ENCODE measurements around the gene LRRC36.

LRRC36 gene

DNA sequence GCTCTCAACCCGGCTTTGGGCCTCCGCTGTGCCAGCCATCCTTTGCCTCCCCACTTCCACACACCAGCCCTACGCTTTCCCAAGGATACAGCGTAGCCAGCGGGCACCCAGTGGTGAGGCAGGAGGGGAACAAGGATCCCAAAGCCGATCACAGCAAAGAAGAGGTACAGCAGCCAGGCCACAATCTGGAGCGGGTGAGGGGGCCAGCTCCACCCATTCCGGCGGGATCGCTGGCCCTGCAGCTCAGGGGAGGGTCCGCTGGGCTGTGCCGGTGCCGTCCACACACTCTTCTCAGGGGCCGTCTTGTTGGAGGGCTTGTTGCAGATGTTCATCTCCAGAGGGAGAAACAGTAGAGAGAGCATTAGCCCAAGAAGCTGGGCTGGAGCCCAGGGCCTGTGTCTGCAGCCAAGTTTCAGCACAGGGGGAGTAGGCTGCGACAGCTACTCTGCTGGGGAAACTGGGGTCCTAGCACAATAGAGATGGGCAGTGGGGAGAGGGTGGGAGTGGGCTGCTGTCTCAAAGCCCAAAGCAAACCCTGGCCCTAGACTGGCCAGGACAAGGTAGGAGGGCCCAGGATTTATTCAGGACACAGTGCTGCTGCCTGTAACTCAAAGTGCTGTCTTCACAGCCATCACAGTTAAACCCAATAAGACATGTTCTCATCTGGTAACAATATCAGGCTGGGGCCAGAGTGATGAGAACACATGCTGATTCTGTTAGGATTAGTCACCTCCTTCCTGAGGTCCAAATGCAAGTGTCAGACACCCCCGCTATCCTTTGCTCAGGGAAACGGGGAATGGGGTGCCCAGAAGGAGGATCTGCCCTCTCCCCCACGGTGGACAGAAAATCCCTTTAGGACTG, 79.7 kb downstream of the LRRC36 start:
- no peaks in the 10 kb centered on the region for H3K36me3 ChIP-seq (ENCODE audit: control insufficient read depth in 2 of 2, insufficient read depth in 1 of 2, low read length in 2 of 2)
- H3K4me1 ChIP-seq (ENCODE audit: control insufficient read depth, insufficient read depth, low read length), result no peaks in the 10 kb centered on the region
- no peaks in the 10 kb centered on the region for H3K9me3 ChIP-seq (ENCODE audit: control insufficient read depth, insufficient read depth, low read depth, low read length)
- H3K4me3 ChIP-seq (ENCODE audit: low read depth, low read length), result no peak overlapping the region
- ChIA-PET CTCF (interaction anchor here (0.6 to 1.0 kb wide), 3 partner anchors 10 to 121 kb away, joined by 3 read pairs; no protein-coding TSS in a partner anchor), POLR2A (no interaction called here)
- no peak overlapping the region for H3K27ac ChIP-seq (ENCODE audit: extremely low read depth, low read depth, low read length)
- TF ChIP-seq GLI2 (tag by site-specific recombination; IDR thresholded peaks at IDR 0.05; ENCODE audit: borderline replicate concordance, low read depth) (no peak), ZNF837 (tag by site-specific recombination; IDR thresholded peaks at IDR 0.05) (no peak), ZNF366 (tag by site-specific recombination; conservative IDR thresholded peaks at IDR 0.05) (0 out of 2 replicates have a peak, but pooled peaks have one; percentile 11), ZNF335 (tag by site-specific recombination; conservative IDR thresholded peaks at IDR 0.05) (peak; percentile 33; the same call in 1 of the 2 replicates), ZIC2 (tag by site-specific recombination; IDR thresholded peaks at IDR 0.05) (peak; percentile 10; the same call in 1 of the 2 replicates)
- TF ChIP-seq, protein P1, sequence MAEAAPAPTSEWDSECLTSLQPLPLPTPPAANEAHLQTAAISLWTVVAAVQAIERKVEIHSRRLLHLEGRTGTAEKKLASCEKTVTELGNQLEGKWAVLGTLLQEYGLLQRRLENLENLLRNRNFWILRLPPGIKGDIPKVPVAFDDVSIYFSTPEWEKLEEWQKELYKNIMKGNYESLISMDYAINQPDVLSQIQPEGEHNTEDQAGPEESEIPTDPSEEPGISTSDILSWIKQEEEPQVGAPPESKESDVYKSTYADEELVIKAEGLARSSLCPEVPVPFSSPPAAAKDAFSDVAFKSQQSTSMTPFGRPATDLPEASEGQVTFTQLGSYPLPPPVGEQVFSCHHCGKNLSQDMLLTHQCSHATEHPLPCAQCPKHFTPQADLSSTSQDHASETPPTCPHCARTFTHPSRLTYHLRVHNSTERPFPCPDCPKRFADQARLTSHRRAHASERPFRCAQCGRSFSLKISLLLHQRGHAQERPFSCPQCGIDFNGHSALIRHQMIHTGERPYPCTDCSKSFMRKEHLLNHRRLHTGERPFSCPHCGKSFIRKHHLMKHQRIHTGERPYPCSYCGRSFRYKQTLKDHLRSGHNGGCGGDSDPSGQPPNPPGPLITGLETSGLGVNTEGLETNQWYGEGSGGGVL (tag by site-specific recombination; IDR thresholded peaks at IDR 0.05), result no peak
- TF ChIP-seq, protein P2, sequence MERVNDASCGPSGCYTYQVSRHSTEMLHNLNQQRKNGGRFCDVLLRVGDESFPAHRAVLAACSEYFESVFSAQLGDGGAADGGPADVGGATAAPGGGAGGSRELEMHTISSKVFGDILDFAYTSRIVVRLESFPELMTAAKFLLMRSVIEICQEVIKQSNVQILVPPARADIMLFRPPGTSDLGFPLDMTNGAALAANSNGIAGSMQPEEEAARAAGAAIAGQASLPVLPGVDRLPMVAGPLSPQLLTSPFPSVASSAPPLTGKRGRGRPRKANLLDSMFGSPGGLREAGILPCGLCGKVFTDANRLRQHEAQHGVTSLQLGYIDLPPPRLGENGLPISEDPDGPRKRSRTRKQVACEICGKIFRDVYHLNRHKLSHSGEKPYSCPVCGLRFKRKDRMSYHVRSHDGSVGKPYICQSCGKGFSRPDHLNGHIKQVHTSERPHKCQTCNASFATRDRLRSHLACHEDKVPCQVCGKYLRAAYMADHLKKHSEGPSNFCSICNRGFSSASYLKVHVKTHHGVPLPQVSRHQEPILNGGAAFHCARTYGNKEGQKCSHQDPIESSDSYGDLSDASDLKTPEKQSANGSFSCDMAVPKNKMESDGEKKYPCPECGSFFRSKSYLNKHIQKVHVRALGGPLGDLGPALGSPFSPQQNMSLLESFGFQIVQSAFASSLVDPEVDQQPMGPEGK (tag by site-specific recombination; IDR thresholded peaks at IDR 0.05), result peak; percentile 20; the same call in 1 of the 2 replicates

DNA sequence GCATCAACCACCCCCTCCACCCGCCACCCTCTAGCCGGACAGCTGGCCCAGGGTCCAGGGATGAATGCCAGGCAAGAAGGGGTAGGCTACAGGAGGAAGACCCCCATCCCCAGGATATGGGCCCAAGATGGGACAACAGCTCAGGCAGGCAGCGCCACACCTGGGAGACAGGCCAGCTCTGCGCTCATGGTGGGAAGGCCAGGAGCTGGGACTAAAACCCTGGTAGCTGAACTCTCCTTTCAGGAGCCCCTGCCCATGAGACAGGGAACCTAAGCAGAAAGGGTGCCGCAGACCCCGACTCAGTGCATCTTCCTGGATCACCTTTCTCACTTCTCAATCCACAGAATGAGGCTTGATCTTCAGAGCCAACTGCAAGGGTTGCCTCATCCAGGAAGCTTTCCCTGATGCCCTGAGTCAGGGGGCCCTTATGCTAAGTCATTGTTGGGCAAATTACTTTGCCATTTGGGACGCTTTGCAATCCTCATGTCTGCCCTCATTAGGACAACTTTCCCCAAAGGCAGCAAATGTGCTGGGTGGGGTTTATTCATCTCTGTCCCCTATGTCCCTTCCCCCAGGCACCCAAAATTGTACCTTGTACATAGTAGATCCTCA, 80.7 kb downstream of the LRRC36 start:
- H3K4me3 ChIP-seq (ENCODE audit: low read depth, low read length), result no peak overlapping the region
- no peaks in the 10 kb centered on the region for H3K36me3 ChIP-seq (ENCODE audit: control insufficient read depth in 2 of 2, insufficient read depth in 1 of 2, low read length in 2 of 2)
- TF ChIP-seq ZNF664 (tag by site-specific recombination; IDR thresholded peaks at IDR 0.05) (peak; percentile 17; the same call in 1 of the 2 replicates), ZNF223 (tag by site-specific recombination; IDR thresholded peaks at IDR 0.05) (no peak)
- TF ChIP-seq, protein P3, sequence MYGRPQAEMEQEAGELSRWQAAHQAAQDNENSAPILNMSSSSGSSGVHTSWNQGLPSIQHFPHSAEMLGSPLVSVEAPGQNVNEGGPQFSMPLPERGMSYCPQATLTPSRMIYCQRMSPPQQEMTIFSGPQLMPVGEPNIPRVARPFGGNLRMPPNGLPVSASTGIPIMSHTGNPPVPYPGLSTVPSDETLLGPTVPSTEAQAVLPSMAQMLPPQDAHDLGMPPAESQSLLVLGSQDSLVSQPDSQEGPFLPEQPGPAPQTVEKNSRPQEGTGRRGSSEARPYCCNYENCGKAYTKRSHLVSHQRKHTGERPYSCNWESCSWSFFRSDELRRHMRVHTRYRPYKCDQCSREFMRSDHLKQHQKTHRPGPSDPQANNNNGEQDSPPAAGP (tag by site-specific recombination; IDR thresholded peaks at IDR 0.05), result no peak
- CTCF ChIA-PET, result interaction anchor here (0.6 to 1.1 kb wide), 3 partner anchors 9 to 49 kb away, joined by 3 to 7 read pairs (median 3); partner anchors contain the start of gene ZDHHC1
- no peaks in the 10 kb centered on the region for H3K9me3 ChIP-seq (ENCODE audit: control insufficient read depth, insufficient read depth, low read depth, low read length)
- POLR2A ChIA-PET, result no interaction called here
- H3K27ac ChIP-seq (ENCODE audit: extremely low read depth, low read depth, low read length), result no peak overlapping the region
- no peaks in the 10 kb centered on the region for H3K4me1 ChIP-seq (ENCODE audit: control insufficient read depth, insufficient read depth, low read length)

DNA sequence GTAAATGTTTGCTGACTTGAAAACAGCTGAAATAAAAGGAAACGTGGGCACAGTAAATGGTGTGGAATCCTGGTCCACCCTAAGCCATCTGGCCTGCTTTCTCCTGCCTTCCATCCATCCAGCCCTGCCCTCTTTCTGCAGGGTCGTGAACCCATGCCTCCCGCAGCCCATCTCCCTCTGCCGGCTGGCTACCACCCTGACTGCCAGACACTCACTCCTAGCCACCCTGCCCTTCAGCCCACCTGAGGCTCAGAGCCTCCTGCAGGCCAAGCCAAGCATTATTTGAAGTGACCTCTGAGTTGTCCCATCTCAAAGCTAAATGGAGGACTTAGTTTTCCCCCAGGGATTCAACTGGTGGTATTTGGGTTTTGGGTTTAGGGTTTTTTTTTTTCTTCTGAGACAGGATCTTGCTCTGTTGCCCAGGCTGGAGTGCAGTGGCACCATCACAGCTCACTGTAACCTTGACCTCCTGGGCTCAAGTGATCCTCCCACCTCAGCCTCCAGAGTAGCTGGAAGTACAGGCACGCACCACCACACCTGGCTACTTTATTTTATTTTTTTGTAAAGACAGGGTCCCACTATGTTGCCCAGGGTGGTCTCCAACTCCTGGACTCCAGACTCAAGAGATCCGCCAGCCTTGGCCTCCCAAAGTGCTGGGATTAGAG, 81.3 kb downstream of the LRRC36 start:
- Histone ChIP-seq H3K27ac (ENCODE audit: extremely low read depth, low read depth, low read length) (no peak overlapping the region), H3K4me3 (ENCODE audit: low read depth, low read length) (no peak overlapping the region), H3K4me1 (ENCODE audit: control insufficient read depth, insufficient read depth, low read length) (no peaks in the 10 kb centered on the region), H3K9me3 (ENCODE audit: control insufficient read depth, insufficient read depth, low read depth, low read length) (no peaks in the 10 kb centered on the region), H3K36me3 (ENCODE audit: control insufficient read depth in 2 of 2, insufficient read depth in 1 of 2, low read length in 2 of 2) (no peaks in the 10 kb centered on the region)
- POLR2A ChIA-PET, result no interaction called here
- no peak for TF ChIP-seq ZNF174 (tag by site-specific recombination; IDR thresholded peaks at IDR 0.05)
- TF ChIP-seq, protein P4, sequence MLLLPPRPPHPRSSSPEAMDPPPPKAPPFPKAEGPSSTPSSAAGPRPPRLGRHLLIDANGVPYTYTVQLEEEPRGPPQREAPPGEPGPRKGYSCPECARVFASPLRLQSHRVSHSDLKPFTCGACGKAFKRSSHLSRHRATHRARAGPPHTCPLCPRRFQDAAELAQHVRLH (tag by site-specific recombination; IDR thresholded peaks at IDR 0.05), result no peak
- TF ChIP-seq ZNF121 (tag by site-specific recombination; IDR thresholded peaks at IDR 0.05), result 0 out of 2 replicates have a peak, but pooled peaks have one; percentile 30
- CTCF ChIA-PET, result interaction anchor here (0.5 to 1.8 kb wide), 4 partner anchors 9 to 104 kb away, joined by 3 to 7 read pairs (median 4); partner anchors contain the start of gene ZDHHC1
